ENCODE measurements around the gene BRDT.
"Not testable (repeated sequence)": the region's sequence is repeated elsewhere in the genome, so short reads cannot be mapped to it uniquely, and the experiment has no call there.

BRDT gene

DNA sequence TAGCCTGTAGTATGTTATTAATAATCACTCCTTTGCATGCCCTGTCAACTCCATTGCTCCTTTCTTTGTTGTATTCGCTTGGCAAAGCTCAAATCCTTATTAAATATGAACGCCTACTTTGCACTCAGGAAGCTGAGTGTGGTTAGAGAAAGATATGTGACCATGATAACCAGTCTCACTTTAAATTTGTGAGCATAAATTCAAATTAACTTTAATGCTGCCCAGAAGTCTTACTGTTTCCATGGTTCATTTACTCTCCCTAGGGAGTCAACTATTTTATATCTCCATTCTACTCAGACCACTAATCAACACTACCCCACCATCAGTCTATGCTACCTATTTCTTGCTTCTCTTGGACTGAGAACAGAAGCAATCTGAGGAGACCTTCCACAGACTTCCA is 68.5 kb downstream of the BRDT start:
- H3K4me3 ChIP-seq (ENCODE audit: low read length in 2 of 2) = no peak overlapping the region
- H3K4ac ChIP-seq (ENCODE audit: low read length) = no peak overlapping the region
- H4K8ac ChIP-seq (ENCODE audit: low read depth, low read length) = no peak overlapping the region
- no peak overlapping the region for H2BK12ac ChIP-seq (ENCODE audit: low read length)
- no peak overlapping the region for H4K91ac ChIP-seq (ENCODE audit: low read depth, low read length, poor library complexity)
- no peak overlapping the region for H2BK120ac ChIP-seq (ENCODE audit: low read depth, low read length)
- no peaks in the 10 kb centered on the region for H3K27me3 ChIP-seq (ENCODE audit: control insufficient read depth in 3 of 3, insufficient read depth in 3 of 3, low read depth in 1 of 3, low read length in 3 of 3)
- H2BK15ac ChIP-seq (ENCODE audit: low read length) = no peak overlapping the region
- H3K27ac ChIP-seq (replicated peaks; ENCODE audit: low read length) = no peak overlapping the region
- no peaks in the 10 kb centered on the region for H3K36me3 ChIP-seq (replicated peaks in 1 of 2; ENCODE audit: control insufficient read depth in 2 of 2, insufficient read depth in 2 of 2, low read length in 2 of 2)
- DNase-seq (ENCODE audit: low spot score) = no peak
- H2AK5ac ChIP-seq (ENCODE audit: low read depth, low read length) = no peak overlapping the region
- no peaks in the 10 kb centered on the region for H3K4me1 ChIP-seq (ENCODE audit: control insufficient read depth in 2 of 2, insufficient read depth in 1 of 2, low read depth in 1 of 2, low read length in 2 of 2)
- H2AFZ ChIP-seq (ENCODE audit: low read length) = no peak overlapping the region
- H3K23ac ChIP-seq (ENCODE audit: low read depth, low read length, poor library complexity) = no peak overlapping the region
- no peak overlapping the region for H3K18ac ChIP-seq (ENCODE audit: low read length)
- H3K4me2 ChIP-seq (ENCODE audit: insufficient read depth, low read length, poor library complexity, severe bottlenecking) = no peak overlapping the region
- H2BK5ac ChIP-seq (ENCODE audit: low read length) = no peak overlapping the region
- no peak overlapping the region for H3K14ac ChIP-seq (ENCODE audit: low read length)
- H3K79me1 ChIP-seq (ENCODE audit: low read depth, low read length) = no peaks in the 10 kb centered on the region
- H3K9me3 ChIP-seq (replicated peaks in 1 of 2; ENCODE audit: control insufficient read depth in 2 of 2, insufficient read depth in 1 of 2, low read depth in 1 of 2, low read length in 2 of 2) = no peaks in the 10 kb centered on the region
- H3K9ac ChIP-seq (ENCODE audit: low read depth, low read length, poor library complexity) = no peak overlapping the region
- WGBS, 2 donors (ENCODE audit: extremely low coverage in 2 of 2, insufficient read length in 2 of 2, insufficient replicate concordance in 1 of 2) = no CpG with 5 or more reads among the region's 2 CpGs

DNA sequence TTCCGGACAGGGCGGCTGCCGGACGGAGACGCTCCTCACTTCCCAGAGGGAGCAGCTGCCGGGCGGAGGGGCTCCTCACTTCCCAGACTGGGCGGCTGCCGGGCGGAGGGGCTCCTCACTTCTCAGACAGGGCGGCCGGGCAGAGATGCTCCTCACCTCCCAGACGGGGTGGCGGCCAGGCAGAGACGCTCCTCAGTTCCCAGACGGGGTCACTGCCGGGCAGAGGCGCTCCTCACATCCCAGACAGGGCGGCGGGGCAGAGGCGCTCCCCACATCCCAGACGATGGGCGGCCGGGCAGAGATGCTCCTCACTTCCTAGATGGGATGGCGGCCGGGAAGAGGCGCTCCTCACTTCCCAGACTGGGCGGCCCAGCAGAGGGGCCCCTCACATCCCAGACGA is 76.8 kb downstream of the BRDT start:
- H3K79me1 ChIP-seq (ENCODE audit: low read depth, low read length); H3K9me3 ChIP-seq (replicated peaks in 1 of 2; ENCODE audit: control insufficient read depth in 2 of 2, insufficient read depth in 1 of 2, low read depth in 1 of 2, low read length in 2 of 2); H2BK5ac ChIP-seq (ENCODE audit: low read length); H2BK12ac ChIP-seq (ENCODE audit: low read length); H4K8ac ChIP-seq (ENCODE audit: low read depth, low read length); H4K91ac ChIP-seq (ENCODE audit: low read depth, low read length, poor library complexity); H3K4ac ChIP-seq (ENCODE audit: low read length); H3K4me3 ChIP-seq (ENCODE audit: low read length in 2 of 2); H3K27me3 ChIP-seq (ENCODE audit: control insufficient read depth in 3 of 3, insufficient read depth in 3 of 3, low read depth in 1 of 3, low read length in 3 of 3); H2AFZ ChIP-seq (ENCODE audit: low read length); H3K27ac ChIP-seq (replicated peaks; ENCODE audit: low read length); H2BK15ac ChIP-seq (ENCODE audit: low read length); DNase-seq (ENCODE audit: low spot score); H2AK5ac ChIP-seq (ENCODE audit: low read depth, low read length); H3K23ac ChIP-seq (ENCODE audit: low read depth, low read length, poor library complexity); H3K4me2 ChIP-seq (ENCODE audit: insufficient read depth, low read length, poor library complexity, severe bottlenecking); H3K9ac ChIP-seq (ENCODE audit: low read depth, low read length, poor library complexity); H3K4me1 ChIP-seq (ENCODE audit: control insufficient read depth in 2 of 2, insufficient read depth in 1 of 2, low read depth in 1 of 2, low read length in 2 of 2); H3K14ac ChIP-seq (ENCODE audit: low read length); H2BK120ac ChIP-seq (ENCODE audit: low read depth, low read length); H3K36me3 ChIP-seq (replicated peaks in 1 of 2; ENCODE audit: control insufficient read depth in 2 of 2, insufficient read depth in 2 of 2, low read length in 2 of 2); H3K18ac ChIP-seq (ENCODE audit: low read length): not testable (repeated sequence)
- no CpG with 5 or more reads among the region's 29 CpGs for WGBS, 2 donors (ENCODE audit: extremely low coverage in 2 of 2, insufficient read length in 2 of 2, insufficient replicate concordance in 1 of 2)

DNA sequence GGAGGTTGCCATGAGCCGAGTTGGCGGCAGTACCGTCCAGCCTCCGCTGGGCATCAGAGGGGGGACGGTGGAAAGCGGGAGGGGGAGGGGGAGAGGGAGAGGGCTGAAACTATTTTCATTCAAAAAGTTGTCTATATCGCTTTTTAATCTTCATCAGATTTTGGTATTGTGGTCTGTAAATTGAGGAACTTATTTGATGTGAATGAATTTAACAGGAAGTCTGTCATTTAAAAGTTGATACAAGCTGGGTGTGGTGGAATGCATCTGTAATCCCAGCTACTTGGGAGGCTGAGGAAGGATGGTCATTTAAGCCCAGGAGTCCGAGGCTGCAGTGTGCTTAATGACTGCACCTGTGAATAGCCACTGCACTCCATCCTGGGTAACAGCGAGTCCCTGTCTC is 77.6 kb downstream of the BRDT start:
- DNase-seq (ENCODE audit: low spot score) = no peak
- Histone ChIP-seq H2BK12ac (ENCODE audit: low read length) (no peak overlapping the region), H3K9ac (ENCODE audit: low read depth, low read length, poor library complexity) (no peak overlapping the region), H2AFZ (ENCODE audit: low read length) (no peak overlapping the region), H3K9me3 (replicated peaks in 1 of 2; ENCODE audit: control insufficient read depth in 2 of 2, insufficient read depth in 1 of 2, low read depth in 1 of 2, low read length in 2 of 2) (peaks cover 0 to 2% of the 10 kb centered on the region in 2 donors), H3K4me3 (ENCODE audit: low read length in 2 of 2) (no peak overlapping the region), H3K18ac (ENCODE audit: low read length) (no peak overlapping the region), H3K27me3 (ENCODE audit: control insufficient read depth in 3 of 3, insufficient read depth in 3 of 3, low read depth in 1 of 3, low read length in 3 of 3) (peaks cover 0 to 6% (median 0%) of the 10 kb centered on the region in 3 experiments), H4K8ac (ENCODE audit: low read depth, low read length) (no peak overlapping the region), H3K23ac (ENCODE audit: low read depth, low read length, poor library complexity) (no peak overlapping the region), H4K91ac (ENCODE audit: low read depth, low read length, poor library complexity) (no peak overlapping the region), H3K79me1 (ENCODE audit: low read depth, low read length) (no peaks in the 10 kb centered on the region), H2BK120ac (ENCODE audit: low read depth, low read length) (no peak overlapping the region), H3K4ac (ENCODE audit: low read length) (no peak overlapping the region), H3K4me1 (ENCODE audit: control insufficient read depth in 2 of 2, insufficient read depth in 1 of 2, low read depth in 1 of 2, low read length in 2 of 2) (peaks cover 6 to 9% of the 10 kb centered on the region in 2 donors), H2BK15ac (ENCODE audit: low read length) (no peak overlapping the region), H3K27ac (replicated peaks; ENCODE audit: low read length) (no peak overlapping the region), H2BK5ac (ENCODE audit: low read length) (no peak overlapping the region), H2AK5ac (ENCODE audit: low read depth, low read length) (no peak overlapping the region), H3K4me2 (ENCODE audit: insufficient read depth, low read length, poor library complexity, severe bottlenecking) (no peak overlapping the region), H3K36me3 (replicated peaks in 1 of 2; ENCODE audit: control insufficient read depth in 2 of 2, insufficient read depth in 2 of 2, low read length in 2 of 2) (no peaks in the 10 kb centered on the region), H3K14ac (ENCODE audit: low read length) (no peak overlapping the region)
- WGBS, 2 donors (ENCODE audit: extremely low coverage in 2 of 2, insufficient read length in 2 of 2, insufficient replicate concordance in 1 of 2) = no CpG with 5 or more reads among the region's 9 CpGs

DNA sequence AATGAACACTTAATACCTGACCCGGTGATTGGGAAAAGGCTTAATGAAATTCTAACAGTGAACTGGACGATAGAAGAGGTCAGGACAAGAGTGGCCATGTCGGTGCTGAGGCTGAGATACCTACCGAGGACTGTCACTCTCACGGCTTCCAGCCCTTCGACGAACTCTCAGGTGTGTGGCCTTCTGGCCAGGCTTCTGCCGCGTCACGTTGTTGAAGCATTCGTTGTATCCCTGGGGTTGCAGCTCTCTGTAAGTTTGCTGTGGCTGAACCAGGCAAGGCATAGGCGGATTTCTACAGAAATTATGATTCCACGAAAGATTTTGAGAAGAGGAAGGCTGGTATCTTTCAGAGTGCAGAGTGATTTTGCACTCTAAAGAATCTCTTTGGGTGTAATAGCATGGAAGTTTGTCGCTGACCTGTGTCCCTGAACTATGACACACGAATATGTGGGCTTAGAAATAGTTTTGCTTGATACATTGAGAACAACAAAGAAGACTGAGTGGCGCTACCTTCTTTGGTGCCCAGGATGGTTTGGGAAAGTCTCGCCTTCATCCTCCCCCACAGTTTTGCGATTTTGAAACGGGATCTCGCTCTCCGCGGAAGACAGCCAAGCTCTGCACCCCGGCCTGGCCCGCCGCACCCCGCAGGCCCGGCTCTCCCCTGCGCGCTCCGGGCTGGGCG is 80.2 kb downstream of the BRDT start:
- no peak overlapping the region for H2BK12ac ChIP-seq (ENCODE audit: low read length)
- H3K18ac ChIP-seq (ENCODE audit: low read length) = peak overlapping the region; percentile 98
- peak overlapping the region; percentile 75 to 89 for H3K4me3 ChIP-seq (ENCODE audit: low read length in 2 of 2)
- H2AK5ac ChIP-seq (ENCODE audit: low read depth, low read length) = no peak overlapping the region
- H2BK5ac ChIP-seq (ENCODE audit: low read length) = peak overlapping the region; percentile 75
- H3K79me1 ChIP-seq (ENCODE audit: low read depth, low read length) = no peaks in the 10 kb centered on the region
- peaks cover 0 to 2% of the 10 kb centered on the region in 2 donors for H3K9me3 ChIP-seq (replicated peaks in 1 of 2; ENCODE audit: control insufficient read depth in 2 of 2, insufficient read depth in 1 of 2, low read depth in 1 of 2, low read length in 2 of 2)
- no peak overlapping the region for H3K23ac ChIP-seq (ENCODE audit: low read depth, low read length, poor library complexity)
- H3K36me3 ChIP-seq (replicated peaks in 1 of 2; ENCODE audit: control insufficient read depth in 2 of 2, insufficient read depth in 2 of 2, low read length in 2 of 2) = no peaks in the 10 kb centered on the region
- peak overlapping the region; percentile 65 for H4K8ac ChIP-seq (ENCODE audit: low read depth, low read length)
- peaks cover 0 to 6% (median 0%) of the 10 kb centered on the region in 3 experiments for H3K27me3 ChIP-seq (ENCODE audit: control insufficient read depth in 3 of 3, insufficient read depth in 3 of 3, low read depth in 1 of 3, low read length in 3 of 3)
- peak overlapping the region; percentile 94 for H3K9ac ChIP-seq (ENCODE audit: low read depth, low read length, poor library complexity)
- H2BK120ac ChIP-seq (ENCODE audit: low read depth, low read length) = no peak overlapping the region
- peak overlapping the region; percentile 99 for H2BK15ac ChIP-seq (ENCODE audit: low read length)
- H3K4me1 ChIP-seq (ENCODE audit: control insufficient read depth in 2 of 2, insufficient read depth in 1 of 2, low read depth in 1 of 2, low read length in 2 of 2) = peaks cover 6 to 9% of the 10 kb centered on the region in 2 donors
- H2AFZ ChIP-seq (ENCODE audit: low read length) = peak overlapping the region; percentile 99
- no peak overlapping the region for H3K27ac ChIP-seq (replicated peaks; ENCODE audit: low read length)
- H3K14ac ChIP-seq (ENCODE audit: low read length) = peak overlapping the region; percentile 99
- no CpG with 5 or more reads among the region's 31 CpGs for WGBS, 2 donors (ENCODE audit: extremely low coverage in 2 of 2, insufficient read length in 2 of 2, insufficient replicate concordance in 1 of 2)
- no peak overlapping the region for H3K4ac ChIP-seq (ENCODE audit: low read length)
- H3K4me2 ChIP-seq (ENCODE audit: insufficient read depth, low read length, poor library complexity, severe bottlenecking) = peak overlapping the region; percentile 94
- DNase-seq (ENCODE audit: low spot score) = no peak
- peak overlapping the region; percentile 30 for H4K91ac ChIP-seq (ENCODE audit: low read depth, low read length, poor library complexity)
